ENCODE measurements around the gene FAM193B.

DNA sequence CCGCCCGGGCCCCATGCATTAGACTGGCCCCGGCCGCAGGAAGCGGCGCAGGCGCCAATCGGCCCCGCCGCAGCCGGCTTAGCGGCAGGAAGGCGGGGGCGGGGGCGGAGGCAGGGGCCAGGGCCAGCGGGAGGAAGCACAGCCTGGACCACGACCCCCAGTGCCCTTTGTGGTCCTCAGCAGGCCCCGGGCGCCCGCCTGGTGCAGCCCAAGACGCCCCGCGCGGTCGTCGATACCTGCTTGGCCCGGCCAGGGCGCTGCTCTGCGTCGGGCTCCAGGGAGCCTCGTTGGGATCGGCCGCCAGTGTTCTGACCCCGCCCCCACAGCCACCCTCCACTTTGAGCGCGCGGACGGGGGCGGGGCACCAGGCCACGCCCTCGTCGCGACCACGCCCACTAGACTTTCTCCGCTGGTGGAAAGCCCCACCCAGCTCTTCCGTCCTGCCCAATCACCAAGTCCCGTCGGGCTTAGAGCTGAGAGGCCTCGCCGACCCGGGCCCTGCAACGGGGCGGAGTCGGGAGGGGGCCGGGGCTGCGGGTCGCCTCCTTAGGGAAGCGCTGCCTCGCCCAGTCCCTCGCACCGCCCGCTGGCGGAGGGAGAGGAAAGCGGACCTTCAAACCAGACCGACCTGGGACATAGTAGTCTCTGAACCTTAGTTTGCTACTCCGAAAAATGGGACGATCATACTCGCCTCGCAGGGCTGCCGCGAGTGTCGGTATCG, 56.9 kb downstream of the FAM193B start, which contains the start of gene PDLIM7:
- TF ChIP-seq CTCF (conservative IDR thresholded peaks at IDR 0.05; ENCODE audit: low read depth, low read length) (no peak), EZH2 (IDR thresholded peaks at IDR 0.05; ENCODE audit: borderline replicate concordance, low read depth, low read length, poor library complexity, severe bottlenecking) (no peak)
